ENCODE results near the gene CTPS1.

CTPS1 gene

DNA sequence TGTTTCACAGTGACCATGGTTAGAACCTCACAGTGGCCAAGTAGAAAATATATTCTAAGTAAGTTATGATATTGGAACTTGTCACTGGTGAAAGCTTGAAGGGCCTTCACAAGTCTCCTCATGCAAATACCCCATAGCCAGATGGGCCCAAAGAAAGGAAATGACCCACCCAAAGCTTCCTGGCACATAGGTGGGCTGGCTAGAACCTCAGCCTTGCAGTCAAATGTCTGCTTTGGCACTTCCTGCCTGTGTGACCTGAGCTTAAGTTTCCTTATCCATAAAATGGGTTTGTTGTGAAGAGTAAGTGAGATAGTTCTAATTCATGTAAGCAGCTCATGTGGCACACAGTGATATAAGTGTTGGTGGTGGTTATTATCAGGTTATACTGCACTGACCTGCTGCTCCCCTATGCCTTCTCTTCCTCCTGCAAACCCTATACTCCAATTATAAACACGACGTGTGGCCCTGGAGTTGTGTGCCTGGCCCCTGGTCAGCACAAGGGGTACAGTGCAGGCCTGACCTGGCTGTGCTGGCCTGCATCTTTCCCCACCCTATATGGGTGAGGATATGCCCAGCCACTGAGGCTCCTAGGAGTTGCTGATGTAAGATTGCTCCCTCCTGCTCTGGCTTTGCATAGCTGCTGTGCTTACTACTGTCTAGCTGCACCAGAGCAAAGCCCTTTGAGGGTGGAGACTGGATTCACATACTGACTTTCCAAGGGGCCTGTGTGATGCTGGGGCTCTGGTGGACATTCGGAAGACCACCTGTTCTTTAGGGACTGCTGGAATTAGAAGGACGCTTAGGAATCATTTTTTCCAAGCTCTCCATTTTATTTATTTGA is 46.7 kb downstream of the CTPS1 start:
- no peak for DNase-seq

DNA sequence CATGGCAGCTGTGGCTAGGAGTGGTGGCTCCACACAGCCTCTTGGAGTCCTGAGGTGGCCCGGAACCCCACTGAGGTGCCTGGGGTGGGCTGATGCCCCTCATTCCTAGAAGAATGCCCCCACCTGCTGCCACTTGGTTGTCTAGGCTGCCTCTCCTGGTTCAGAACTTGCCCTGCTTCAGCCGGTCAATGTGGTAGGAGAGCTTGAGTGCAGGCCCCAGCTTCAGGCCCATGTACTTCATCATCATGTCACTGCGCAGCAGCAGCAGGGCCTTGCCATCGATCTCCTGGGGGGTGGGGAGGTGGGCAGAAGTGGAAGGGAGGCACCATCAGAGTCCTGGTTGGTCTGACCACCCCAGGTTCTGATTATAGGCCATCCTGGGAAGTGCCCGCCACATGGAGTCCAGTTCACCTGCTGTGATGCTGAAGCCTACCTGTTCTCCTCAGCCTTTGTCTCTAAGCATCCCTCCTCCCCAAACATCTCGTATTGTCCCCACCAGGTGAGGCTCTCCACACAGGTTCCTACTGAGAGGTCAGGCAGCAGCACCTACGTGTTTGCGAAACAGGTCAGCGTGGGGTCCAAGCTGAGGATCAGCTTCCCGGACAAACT is 48.6 kb downstream of the CTPS1 start:
- DNase-seq, result no peak

DNA sequence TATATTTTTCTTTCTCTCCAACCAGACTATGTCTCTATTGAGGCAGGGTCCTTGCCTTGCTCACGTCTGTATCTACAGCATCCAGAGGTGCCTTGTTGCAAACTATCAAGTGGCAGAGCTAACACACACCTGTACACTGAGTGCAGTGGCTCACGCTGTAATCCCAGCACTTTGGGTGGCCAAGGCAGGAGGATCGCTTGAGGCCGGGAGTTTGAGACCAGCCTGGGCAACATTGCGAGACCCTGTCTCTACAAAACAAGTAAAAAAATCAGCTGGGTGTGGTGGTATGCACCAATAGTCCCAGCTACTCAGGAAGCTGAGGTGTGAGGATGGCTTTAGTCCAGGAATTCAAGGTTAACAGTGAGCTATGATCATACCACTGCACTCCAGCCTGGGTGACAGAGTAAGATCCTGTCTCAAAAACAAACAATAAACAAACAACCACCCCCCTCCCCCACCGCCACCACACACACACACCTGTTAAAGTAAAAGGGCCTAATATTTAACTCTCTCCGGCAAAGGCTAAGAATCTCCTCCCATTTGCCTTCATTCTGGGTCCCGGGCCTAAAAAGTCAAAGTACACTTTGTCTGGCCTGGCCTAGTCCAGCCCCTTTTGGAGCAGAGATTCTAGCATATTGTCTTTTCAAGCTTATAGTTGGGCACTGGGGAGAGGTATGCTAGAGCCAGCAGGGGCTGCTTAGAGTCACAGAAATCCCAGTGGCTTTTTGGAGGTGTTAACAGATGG is 51.5 kb downstream of the CTPS1 start:
- DNase-seq, result no peak

DNA sequence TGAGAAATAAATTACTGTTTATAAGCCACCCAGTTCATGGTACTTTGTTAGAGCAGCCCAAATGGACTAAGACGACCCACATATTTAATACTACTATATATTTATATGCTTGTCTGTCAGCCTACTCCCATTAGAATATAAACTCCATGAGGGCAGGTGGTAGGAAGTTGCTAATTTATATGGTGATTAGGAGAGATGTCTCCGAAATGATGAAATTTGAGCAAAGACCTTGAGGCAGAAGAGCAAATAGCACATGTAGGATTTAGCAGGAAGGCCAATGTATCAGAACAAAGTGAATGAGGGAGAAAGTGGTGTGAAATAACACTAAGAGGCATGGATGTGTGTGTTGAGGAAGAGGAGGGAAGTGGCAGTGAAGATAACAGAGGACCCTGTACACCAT is 52.7 kb downstream of the CTPS1 start:
- DNase-seq, result no peak

DNA sequence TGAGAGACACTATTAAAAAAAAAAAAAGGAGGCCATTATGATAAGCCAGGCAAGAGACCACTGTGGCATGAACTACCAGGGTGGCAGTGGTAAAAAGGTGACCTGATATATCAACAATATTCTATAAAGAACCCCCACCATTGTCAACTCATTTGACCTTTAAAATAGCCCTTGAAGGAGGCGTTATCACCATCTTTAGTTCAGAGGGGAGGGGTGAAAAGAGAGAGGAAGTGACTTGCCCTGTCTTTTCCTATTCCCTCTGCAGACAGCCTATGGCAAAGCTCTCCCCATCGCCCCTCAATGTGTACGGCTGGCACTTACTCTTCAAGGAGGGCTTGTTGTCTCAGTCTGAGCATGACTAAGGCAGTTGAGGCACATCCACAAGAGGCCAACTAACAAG is 53.8 kb downstream of the CTPS1 start:
- DNase-seq, result no peak

DNA sequence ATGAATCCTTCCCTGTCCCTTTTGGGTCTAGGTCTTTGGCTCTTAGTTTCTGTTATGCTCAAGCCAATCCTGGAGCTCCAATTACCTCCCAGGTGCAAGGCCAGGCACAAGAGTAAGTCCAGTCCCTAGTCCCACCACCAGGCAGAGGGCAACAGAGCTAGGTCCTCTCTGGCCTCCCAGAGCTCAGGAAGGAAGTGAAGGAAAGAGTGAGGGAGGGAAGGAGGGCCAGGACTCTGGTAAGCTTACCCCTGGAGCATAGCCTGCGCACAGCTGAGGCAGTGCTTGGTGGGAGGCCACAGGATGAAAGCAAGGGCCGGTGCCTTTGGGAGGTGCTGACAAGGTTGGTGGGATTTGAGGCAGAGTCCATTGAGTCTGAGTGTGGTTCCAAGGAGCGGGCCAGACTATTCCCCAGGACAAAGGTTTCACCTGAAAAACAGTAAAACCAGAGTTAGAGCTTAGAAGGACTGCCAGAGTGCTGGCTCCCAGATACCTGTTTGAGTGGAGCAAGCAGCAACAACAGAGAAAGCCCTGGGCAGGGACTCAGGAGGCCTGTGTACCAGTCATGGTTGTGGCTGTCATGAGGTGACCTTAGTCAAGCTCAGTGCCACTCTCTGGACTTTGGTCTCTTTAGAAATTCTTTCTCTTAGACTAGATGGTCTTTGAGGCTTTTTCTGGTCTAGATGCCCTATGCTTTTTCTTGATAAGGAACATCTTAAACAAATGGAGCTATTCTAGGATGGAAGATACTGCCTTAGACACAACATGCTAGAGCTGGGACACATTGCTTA is 57.8 kb downstream of the CTPS1 start:
- no peak for DNase-seq

DNA sequence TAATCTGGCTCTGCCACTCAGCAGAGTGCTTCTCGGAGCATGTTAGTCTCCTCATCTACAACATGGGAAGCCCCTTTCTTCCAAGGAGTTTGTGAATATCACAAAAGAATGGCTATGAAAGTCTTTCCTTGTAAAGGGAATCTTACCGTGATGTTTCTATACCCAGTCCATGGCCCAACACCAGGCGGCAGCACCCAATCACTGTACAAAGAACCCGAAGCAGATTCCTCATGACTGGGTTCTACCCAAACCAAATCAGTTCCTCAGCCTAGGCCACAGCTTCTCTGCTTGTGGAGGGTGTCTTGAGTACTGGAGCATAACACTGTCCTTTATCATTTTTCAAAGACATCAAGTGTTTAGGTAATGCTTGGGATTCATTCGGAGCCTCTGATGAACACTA is 58.6 kb downstream of the CTPS1 start:
- DNase-seq, result no peak

DNA sequence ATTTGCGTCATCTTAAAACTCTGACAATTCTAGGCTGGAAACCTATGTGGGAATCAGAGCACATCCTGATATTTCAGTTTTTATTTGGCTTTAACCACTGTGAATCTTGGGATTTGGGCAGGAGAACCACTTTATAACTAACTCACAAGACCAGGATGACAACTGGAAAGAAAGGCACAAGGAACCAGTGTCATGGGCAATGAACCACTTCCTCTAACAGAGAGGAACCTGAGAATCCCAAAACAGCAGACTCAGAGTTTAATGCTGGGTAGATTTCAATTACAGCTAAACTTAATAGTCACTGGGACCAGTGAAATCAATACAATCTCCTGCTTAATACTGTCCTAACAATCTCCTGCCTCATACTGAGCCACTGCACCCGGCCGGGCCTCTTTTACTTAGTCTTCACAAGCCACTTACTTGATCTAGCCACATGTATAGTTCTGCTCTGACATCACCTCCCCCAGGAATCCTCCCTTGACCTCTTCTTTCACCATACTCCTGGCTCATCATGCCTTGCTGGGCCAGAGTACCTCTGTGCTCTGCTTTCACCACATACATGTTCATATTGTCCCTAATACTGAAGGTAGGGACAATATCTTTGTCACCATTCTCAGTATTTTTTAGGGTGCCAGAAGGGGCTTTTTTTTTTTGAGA is 62.2 kb downstream of the CTPS1 start:
- DNase-seq, result no peak

DNA sequence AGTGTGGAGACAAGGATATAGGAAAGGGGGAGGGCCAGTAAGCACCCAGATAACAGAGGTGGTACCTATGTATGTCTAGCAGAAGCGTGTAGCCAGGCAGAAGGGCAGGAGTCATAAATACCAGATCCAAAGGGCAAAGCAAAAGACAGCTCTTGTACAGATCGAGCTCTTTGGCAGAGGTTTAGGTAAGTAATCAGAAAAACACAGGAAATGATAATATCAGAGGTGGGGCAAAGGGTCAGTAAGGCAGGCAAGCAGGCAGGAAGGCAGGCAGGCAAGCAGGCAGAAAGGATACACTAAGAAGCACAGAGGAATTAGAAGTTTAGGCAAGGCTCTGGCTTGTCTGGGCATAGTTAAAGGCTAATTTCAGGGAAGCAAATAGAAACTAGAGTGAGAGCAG is 64.7 kb downstream of the CTPS1 start:
- DNase-seq, result no peak

DNA sequence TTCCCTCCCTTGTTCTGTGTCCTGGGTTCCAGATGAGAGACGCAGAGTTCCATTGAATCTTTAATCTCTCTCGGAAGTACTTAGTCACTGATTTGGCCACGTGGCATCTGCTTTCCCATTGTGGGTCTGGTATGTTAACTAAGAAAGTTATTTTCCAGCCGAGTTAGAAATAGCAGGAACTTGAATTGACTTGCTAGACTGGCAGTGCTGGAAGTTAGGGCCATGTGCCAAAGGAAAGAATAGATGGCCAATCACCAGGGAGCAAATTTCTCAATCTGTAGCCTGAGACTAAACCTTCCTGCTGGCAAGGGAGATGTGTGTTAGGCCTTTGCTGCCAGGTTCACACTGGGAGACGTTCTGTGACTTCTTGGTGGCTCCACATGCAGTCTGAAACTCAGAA is 66.2 kb downstream of the CTPS1 start:
- DNase-seq, result no peak

DNA sequence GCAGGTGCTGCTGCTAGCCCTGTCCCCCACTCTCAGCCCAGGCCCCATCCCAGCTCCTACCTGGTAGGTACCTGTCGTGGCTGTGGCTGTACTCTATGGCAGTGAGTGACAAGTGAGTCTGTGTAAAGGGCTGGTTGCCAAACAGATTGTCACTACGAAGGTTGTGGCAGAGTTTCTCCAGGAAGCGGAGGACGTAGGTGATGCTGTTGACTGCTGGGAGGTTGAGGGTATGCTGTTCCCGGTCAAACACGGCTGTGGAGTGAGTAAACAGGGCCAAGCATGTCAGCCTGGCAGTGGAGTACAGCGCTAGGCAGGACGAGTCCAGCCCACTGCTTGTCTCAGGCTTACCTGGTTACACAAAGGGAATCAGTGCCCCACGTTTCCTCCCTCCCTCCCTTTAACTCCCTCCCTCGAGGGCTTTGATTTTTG is 66.9 kb downstream of the CTPS1 start:
- DNase-seq, result no peak

DNA sequence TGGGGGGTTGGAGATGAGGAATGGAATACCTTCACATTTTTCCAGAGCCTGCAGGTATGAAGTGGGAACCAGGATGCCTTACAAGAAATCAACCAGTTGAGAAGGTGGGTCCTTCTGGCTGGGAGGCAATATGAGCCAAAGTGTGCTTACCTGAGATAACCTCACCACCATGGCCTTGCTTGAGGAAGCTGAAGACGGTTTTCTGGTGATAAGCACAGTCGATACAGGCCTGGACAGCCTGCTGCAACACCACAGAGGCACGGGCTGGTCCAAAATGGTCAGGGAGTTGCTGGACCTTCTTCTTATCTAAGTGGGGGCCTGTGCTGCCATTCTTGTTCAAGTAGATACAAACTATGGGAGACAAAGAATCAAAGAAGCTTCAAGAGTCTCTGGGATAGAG is 69.0 kb downstream of the CTPS1 start:
- DNase-seq, result no peak

DNA sequence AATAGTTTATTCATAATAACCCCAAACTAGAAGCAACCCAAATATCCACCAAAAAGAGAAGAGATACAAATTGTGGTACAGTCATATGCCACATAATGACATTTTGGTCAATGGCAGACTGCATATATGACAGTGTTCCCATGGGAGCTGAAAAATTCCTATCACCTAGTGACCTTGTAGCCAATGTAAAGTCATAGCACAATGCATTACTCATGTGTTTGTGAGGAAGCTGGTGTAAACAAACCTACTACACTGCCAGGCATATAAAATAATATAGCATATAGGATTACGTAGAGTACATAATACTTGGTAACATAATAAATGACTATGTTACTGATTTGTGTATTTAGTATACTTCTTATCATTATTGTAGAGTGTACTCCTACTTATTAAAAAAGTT is 71.5 kb downstream of the CTPS1 start:
- DNase-seq, result no peak

DNA sequence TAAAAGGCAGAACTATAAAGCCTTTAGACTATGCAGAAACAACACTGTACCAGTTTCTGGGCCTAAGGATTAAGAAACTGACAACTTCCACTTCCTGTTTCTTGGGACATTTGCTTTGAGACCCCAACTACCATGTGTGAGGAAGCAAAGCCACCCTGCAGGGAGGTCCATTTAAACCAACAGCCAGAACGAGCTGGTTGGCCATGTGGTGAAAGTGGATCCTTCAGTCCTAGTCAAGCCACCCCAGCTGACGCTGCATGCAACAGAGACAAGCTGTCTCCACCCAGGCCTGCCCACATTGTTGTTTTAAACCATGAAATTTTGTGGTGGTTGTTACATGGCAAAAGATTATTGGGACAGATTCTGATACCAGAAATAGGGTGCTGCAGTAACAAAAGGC is 73.8 kb downstream of the CTPS1 start:
- DNase-seq, result no peak

DNA sequence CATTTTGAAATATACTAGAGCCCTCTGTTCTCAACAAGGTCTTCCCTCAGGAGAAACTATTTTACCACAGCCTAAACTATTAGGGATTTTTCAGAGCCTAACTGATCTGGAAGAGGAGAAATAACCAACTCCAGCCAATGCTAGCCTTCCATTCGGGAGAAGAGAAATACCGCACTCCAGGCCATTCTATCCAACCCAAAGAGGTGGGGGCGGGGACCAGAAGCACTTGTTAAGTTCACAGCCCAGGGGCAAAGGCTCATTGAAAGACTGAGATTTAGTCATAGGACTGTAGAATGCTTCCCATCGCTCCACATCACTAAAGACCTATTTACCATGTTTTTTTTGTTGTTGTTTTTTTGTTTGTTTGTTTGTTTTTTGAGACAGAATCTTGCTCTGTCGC is 77.4 kb downstream of the CTPS1 start:
- DNase-seq, result no peak
